Measurements from ENCODE around the gene CRLF1. TPM values are rescaled to one million over a fixed set of nuclear protein-coding genes. Genes with fewer than 3 reads are reported as not detected.
A peak's percentile ranks its signal among the peaks of the same experiment; 100 is the strongest.

The CRLF1 gene
- total RNA-seq, 2 donors from 2014 or later = not detected

DNA sequence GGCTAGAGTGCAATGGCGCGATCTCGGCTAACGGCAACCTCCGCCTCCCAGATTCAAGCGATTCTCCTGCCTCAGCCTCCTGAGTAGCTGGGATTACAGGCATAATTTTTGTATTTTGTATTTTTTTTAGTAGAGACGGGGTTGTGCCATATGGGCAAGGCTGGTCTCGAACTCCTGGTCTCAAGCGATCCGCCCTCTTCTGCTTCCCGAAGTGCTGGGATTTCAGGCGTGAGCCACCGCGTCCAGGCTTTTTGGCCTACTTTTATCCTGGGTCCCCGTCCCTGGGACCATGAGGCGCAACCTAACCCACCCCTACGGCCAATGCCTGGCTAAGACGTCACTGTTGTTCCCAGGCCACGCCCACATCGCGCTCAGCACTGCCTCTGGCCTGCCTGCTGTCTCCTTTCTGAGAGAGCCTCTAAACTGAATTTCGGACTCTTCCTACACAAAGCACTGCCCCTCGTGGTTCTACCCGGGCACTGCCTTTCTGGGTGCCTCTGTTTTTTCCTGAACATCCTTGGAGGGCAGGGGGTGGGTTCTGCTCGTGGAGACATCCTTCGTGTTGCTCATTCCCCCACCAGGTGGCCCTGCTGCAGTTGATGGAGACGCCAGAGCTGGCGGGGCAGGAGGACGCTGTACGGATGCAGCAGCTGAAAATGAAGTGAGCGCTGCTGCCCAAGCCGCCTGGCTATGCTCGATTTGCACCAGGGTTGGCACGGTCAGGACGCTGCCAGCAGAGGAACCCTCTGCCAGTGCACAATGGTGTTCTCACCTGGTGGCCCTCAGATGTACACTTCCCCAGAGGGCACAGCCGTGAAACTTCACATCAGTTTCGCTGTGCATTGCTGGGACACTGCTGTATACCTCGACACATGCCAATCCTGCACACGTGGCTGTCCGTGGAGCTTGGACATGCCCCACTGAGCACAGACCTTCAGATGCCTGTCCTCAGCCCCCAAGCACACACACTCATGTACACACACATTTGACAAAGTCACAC lies 16.0 kb downstream of the CRLF1 start:
- Mint-ChIP-seq H3K4me1 (ENCODE audit: low read depth) (peaks cover 53% of the 10 kb centered on the region), H3K27ac (peak overlapping the region; percentile 31), H3K27me3 (ENCODE audit: low read depth) (peaks cover 3% of the 10 kb centered on the region), H3K9me3 (no peaks in the 10 kb centered on the region), H3K4me3 (peak overlapping the region; percentile 88 to 90), H3K36me3 (ENCODE audit: insufficient read depth in 2 of 2) (peaks cover 0 to 2% of the 10 kb centered on the region in 2 donors)
- DNase-seq = peak in 1 of 2 donors; percentile 42
- ATAC-seq (replicated peaks in 1 of 2) = no peak

DNA sequence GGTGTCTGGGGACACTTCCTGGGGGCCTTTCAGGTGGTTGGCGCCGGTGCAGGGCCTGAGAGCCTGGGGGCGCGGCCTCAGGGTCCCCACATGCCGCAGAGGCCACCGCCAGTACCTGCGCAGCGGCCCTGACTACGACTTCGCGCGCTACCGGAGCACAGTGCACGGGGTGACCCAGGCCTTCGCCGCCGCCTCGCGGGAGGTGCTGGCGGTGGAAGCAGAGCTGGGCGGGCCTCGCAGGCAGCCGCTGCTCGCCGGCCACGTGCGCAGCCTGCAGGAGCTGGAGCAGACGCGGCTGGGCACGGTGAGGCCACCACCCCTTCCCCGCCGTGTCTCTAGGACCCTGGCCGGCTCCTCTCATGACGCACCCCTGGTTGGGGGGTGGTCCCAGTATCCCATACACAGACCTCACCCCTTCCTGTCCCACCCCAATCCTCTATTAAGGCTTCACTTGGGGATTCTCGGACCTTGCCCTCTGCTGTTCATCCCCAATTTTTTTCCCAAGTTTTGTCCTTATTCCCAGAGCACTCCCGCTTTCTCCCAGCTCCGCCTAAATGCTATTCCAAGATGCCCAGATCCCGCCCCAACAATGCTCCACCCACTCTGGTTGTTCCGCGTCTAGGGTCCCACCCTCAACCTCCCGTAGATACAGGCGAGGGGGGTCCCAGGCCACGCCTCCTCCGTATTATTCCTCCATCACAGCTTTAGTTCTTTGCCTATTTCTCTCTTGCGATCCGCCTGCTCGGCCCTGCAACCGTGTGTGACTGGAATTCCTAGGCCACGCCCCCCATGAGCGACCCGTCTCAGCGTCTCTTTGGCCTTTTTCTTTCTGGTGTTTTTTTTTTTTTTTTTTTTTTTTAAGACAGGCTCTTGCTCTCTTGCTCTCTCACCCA lies 17.0 kb downstream of the CRLF1 start:
- Mint-ChIP-seq H3K27me3 (ENCODE audit: low read depth) (no peaks in the 10 kb centered on the region), H3K4me3 (peak overlapping the region; percentile 88 to 90), H3K4me1 (ENCODE audit: low read depth) (peaks cover 50% of the 10 kb centered on the region), H3K9me3 (no peaks in the 10 kb centered on the region), H3K27ac (peak overlapping the region; percentile 75), H3K36me3 (ENCODE audit: insufficient read depth in 2 of 2) (peaks cover 0 to 2% of the 10 kb centered on the region in 2 donors)
- DNase-seq (peak; percentile 82 to 84), ATAC-seq (replicated peaks in 1 of 2) (peak; percentile 67)

GRCh38 chr19:18588611-18589379 lies 17.8 kb downstream of the CRLF1 start, which contains the start of gene REX1BD:
Gene REX1BD, plus strand, starts transcription at chr19:18588798. Its CDS starts 4 bp downstream, at chr19:18588802.
- Mint-ChIP-seq H3K27me3 (ENCODE audit: low read depth) (no peaks in the 10 kb centered on the region), H3K27ac (peak within 1 kb of the TSS; percentile 75), H3K36me3 (ENCODE audit: insufficient read depth in 2 of 2) (peaks cover 0 to 2% of the 10 kb centered on the region in 2 donors), H3K9me3 (no peaks in the 10 kb centered on the region), H3K4me1 (ENCODE audit: low read depth) (peaks cover 53% of the 10 kb centered on the region), H3K4me3 (peak within 1 kb of the TSS; percentile 88 to 90)
- ATAC-seq (replicated peaks in 1 of 2) = peak; percentile 88 to 89
- peak; percentile 91 for DNase-seq

GRCh38 chr19:18587962-18588610 lies 18.5 kb downstream of the CRLF1 start:
- Mint-ChIP-seq H3K4me1 (ENCODE audit: low read depth) (peaks cover 46% of the 10 kb centered on the region), H3K27ac (peak overlapping the region; percentile 74), H3K36me3 (ENCODE audit: insufficient read depth in 2 of 2) (peaks cover 0 to 2% of the 10 kb centered on the region in 2 donors), H3K9me3 (no peaks in the 10 kb centered on the region), H3K4me3 (peak overlapping the region; percentile 88 to 90), H3K27me3 (ENCODE audit: low read depth) (no peaks in the 10 kb centered on the region)
- peak in 1 of 2 donors; percentile 10 for ATAC-seq (replicated peaks in 1 of 2)
- DNase-seq = no peak

- Mint-ChIP-seq H3K27ac (peak overlapping the region; percentile 74), H3K4me1 (ENCODE audit: low read depth) (peaks cover 46% of the 10 kb centered on the region), H3K4me3 (peak overlapping the region; percentile 88 to 90), H3K36me3 (ENCODE audit: insufficient read depth in 2 of 2) (peaks cover 0 to 2% of the 10 kb centered on the region in 2 donors), H3K27me3 (ENCODE audit: low read depth) (no peaks in the 10 kb centered on the region), H3K9me3 (no peaks in the 10 kb centered on the region)
- DNase-seq (no peak), ATAC-seq (replicated peaks in 1 of 2) (no peak)
Measured at GRCh38 chr19:18587561-18587960, 19.0 kb downstream of the CRLF1 start.

GRCh38 chr19:18586306-18586705 lies 20.3 kb downstream of the CRLF1 start:
- H3K27ac Mint-ChIP-seq = no peak overlapping the region
- DNase-seq (no peak), ATAC-seq (replicated peaks in 1 of 2) (no peak)
- peaks cover 46% of the 10 kb centered on the region for H3K4me1 Mint-ChIP-seq (ENCODE audit: low read depth)
- H3K36me3 Mint-ChIP-seq (ENCODE audit: insufficient read depth in 2 of 2) = no peaks in the 10 kb centered on the region
- H3K27me3 Mint-ChIP-seq (ENCODE audit: low read depth) = no peaks in the 10 kb centered on the region
- no peak overlapping the region for H3K4me3 Mint-ChIP-seq
- no peaks in the 10 kb centered on the region for H3K9me3 Mint-ChIP-seq

DNA sequence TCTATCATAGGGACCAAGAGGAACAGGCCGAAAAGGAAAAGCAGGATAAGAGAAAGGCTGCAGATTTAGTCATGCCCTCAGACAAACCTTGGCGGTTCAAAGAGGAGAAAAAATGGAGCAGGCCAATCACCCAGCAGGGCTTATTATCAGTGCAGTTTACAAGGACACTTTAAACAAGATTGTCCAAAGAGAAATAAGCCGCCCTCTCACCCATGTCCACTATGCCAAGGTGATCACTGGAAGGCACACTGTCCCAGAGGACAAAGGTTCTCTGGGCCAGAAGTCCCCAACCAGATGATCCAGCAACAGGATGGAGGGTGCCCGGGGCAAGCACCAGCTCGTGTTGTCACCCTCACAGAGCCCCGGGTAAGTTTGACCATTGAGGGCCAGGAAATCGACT lies 26.3 kb downstream of the CRLF1 start:
- H3K36me3 Mint-ChIP-seq (ENCODE audit: insufficient read depth in 2 of 2) = peaks cover 2 to 10% of the 10 kb centered on the region in 2 donors
- H3K27me3 Mint-ChIP-seq (ENCODE audit: low read depth) = no peaks in the 10 kb centered on the region
- no peak for DNase-seq
- H3K27ac Mint-ChIP-seq = no peak overlapping the region
- peak in 1 of 2 donors; percentile 14 for ATAC-seq (replicated peaks in 1 of 2)
- H3K4me3 Mint-ChIP-seq = no peak overlapping the region
- peaks cover 6% of the 10 kb centered on the region for H3K4me1 Mint-ChIP-seq (ENCODE audit: low read depth)
- no peaks in the 10 kb centered on the region for H3K9me3 Mint-ChIP-seq

DNA sequence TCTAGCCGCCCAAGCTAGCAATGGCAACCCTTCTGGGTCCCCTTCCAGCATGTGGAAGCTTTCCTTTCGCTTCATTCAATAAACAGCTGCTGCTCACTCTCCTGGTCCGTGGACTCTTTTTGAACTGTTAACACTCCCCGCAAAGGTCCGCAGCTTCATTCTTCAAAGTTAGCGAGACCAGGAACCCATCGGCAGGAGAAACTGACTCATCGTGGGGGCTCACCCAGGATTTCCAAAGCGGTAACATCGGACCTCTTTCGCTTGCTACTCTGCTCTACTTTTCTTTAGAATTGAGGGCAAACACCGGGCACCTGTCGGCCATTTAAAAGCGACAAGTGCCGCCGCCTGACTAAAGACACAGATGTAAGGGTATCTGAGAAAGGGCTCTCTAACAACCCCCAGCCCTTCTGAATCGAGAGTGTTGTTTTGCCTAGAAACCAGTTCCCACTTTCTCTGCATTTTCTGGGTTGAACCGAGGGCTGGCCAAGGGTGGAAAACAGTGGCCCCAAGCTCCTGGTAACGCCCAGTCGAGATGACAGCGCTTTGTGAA lies 29.2 kb downstream of the CRLF1 start:
- H3K4me3 Mint-ChIP-seq = no peak overlapping the region
- no peak for DNase-seq
- peaks cover 7 to 28% of the 10 kb centered on the region in 2 donors for H3K36me3 Mint-ChIP-seq (ENCODE audit: insufficient read depth in 2 of 2)
- peaks cover 28% of the 10 kb centered on the region for H3K4me1 Mint-ChIP-seq (ENCODE audit: low read depth)
- H3K9me3 Mint-ChIP-seq = no peaks in the 10 kb centered on the region
- no peaks in the 10 kb centered on the region for H3K27me3 Mint-ChIP-seq (ENCODE audit: low read depth)
- ATAC-seq (replicated peaks in 1 of 2) = no peak
- H3K27ac Mint-ChIP-seq = no peak overlapping the region

- no peak for ATAC-seq (replicated peaks in 1 of 2)
Measured at GRCh38 chr19:18576383-18576782, 30.2 kb downstream of the CRLF1 start.

GRCh38 chr19:18574691-18575291 lies 31.8 kb downstream of the CRLF1 start:
- peaks cover 8 to 38% of the 10 kb centered on the region in 2 donors for H3K36me3 Mint-ChIP-seq (ENCODE audit: insufficient read depth in 2 of 2)
- no peaks in the 10 kb centered on the region for H3K27me3 Mint-ChIP-seq (ENCODE audit: low read depth)
- DNase-seq = no peak
- no peak overlapping the region for H3K27ac Mint-ChIP-seq
- H3K9me3 Mint-ChIP-seq = no peaks in the 10 kb centered on the region
- H3K4me1 Mint-ChIP-seq (ENCODE audit: low read depth) = peaks cover 40% of the 10 kb centered on the region
- no peak for ATAC-seq (replicated peaks in 1 of 2)
- H3K4me3 Mint-ChIP-seq = no peak overlapping the region

More at GRCh38 chr19:18576383-18576782, 30.2 kb downstream of the CRLF1 start:
- no peaks in the 10 kb centered on the region for H3K27me3 Mint-ChIP-seq (ENCODE audit: low read depth)
- no peak overlapping the region for H3K27ac Mint-ChIP-seq
- DNase-seq = no peak
- no peak overlapping the region for H3K4me3 Mint-ChIP-seq
- peaks cover 33% of the 10 kb centered on the region for H3K4me1 Mint-ChIP-seq (ENCODE audit: low read depth)
- no peaks in the 10 kb centered on the region for H3K9me3 Mint-ChIP-seq
- H3K36me3 Mint-ChIP-seq (ENCODE audit: insufficient read depth in 2 of 2) = peaks cover 8 to 33% of the 10 kb centered on the region in 2 donors

- Mint-ChIP-seq H3K4me1 (ENCODE audit: low read depth) (peaks cover 40% of the 10 kb centered on the region), H3K9me3 (no peaks in the 10 kb centered on the region), H3K36me3 (ENCODE audit: insufficient read depth in 2 of 2) (peaks cover 11 to 40% of the 10 kb centered on the region in 2 donors), H3K27ac (peak within 1 kb of the TSS; percentile 97), H3K4me3 (peak within 1 kb of the TSS; percentile 85 to 86), H3K27me3 (ENCODE audit: low read depth) (no peaks in the 10 kb centered on the region)
- ATAC-seq (replicated peaks in 1 of 2) (peak; percentile 97), DNase-seq (peak; percentile 99 to 100)
Measured at GRCh38 chr19:18571564-18572344, 34.8 kb downstream of the CRLF1 start, which contains the start of gene UBA52. Gene UBA52, plus strand, starts transcription at chr19:18571857. Its CDS starts 1,444 bp downstream, at chr19:18573301.
